Activated CD8-positive, alpha-beta memory T cell treated with anti-CD3 and anti-CD28 coated beads for 1 hour (primary cell): ENCODE data around the gene STARD10.

Experiments used
- DNase-seq, 2 donors: peaks; one replicate each; pipeline ENCODE4 v3.0.0-alpha.2; 2020; ENCODE audit warnings: low read depth in 1 of 2; ENCODE audit errors: extremely low read depth in 1 of 2

Gene STARD10

GRCh38 chr11:72767203-72768062 lies 26.4 kb downstream of the STARD10 start:
- DNase-seq: no peak

- no peak for DNase-seq
These were observed 27.5 kb downstream of the STARD10 start for GRCh38 chr11:72766152-72766902.

- no peak for DNase-seq
These were observed 29.3 kb downstream of the STARD10 start for GRCh38 chr11:72764503-72764902.

- DNase-seq: no peak
These were observed 30.0 kb downstream of the STARD10 start for GRCh38 chr11:72763823-72764222.

- no peak for DNase-seq
These were observed 31.1 kb downstream of the STARD10 start for GRCh38 chr11:72762641-72763304.

GRCh38 chr11:72760539-72761405 lies 33.1 kb downstream of the STARD10 start:
- no peak for DNase-seq

- DNase-seq: no peak
These were observed 34.3 kb downstream of the STARD10 start for GRCh38 chr11:72759468-72759985.

GRCh38 chr11:72758690-72759389 lies 35.0 kb downstream of the STARD10 start:
- no peak for DNase-seq

- no peak for DNase-seq
These were observed 35.5 kb downstream of the STARD10 start for GRCh38 chr11:72758304-72758689.

- DNase-seq: no peak
These were observed 38.0 kb downstream of the STARD10 start for GRCh38 chr11:72755713-72756285.

GRCh38 chr11:72754544-72755155 lies 39.2 kb downstream of the STARD10 start:
- no peak for DNase-seq

GRCh38 chr11:72754149-72754543 lies 39.7 kb downstream of the STARD10 start:
- DNase-seq: no peak

- no peak for DNase-seq
These were observed 40.3 kb downstream of the STARD10 start for GRCh38 chr11:72753341-72754148.

- peak; percentile 31 to 68 for DNase-seq
These were observed 41.5 kb downstream of the STARD10 start, which contains the start of gene ARAP1 for GRCh38 chr11:72752088-72752914. Gene ARAP1 (minus strand): TSS chr11:72752408. CDS start chr11:72727128, 25,280 bp downstream.

- no peak for DNase-seq
These were observed 42.4 kb downstream of the STARD10 start for GRCh38 chr11:72751116-72752087.

- no peak for DNase-seq
These were observed 43.2 kb downstream of the STARD10 start for GRCh38 chr11:72750556-72751115.
